Smooth muscle cell (in vitro differentiated cells): Measurements from ENCODE around the gene YEATS2. TPM values are rescaled to one million over a fixed set of nuclear protein-coding genes. Genes with fewer than 3 reads are reported as not detected.

Experiments used
- DNase-seq: peaks from one replicate; lab custom pipeline; 2025; ENCODE audit not compliant: unreplicated experiment; lab: John Stamatoyannopoulos, UW
- H2AFZ ChIP-seq: fragments of 200-600 bp; sonication (generic); 2 replicates; pipeline ENCODE4 v1.6.0; 2016; ENCODE audit warnings: antibody characterized with exemption, low read depth, mild to moderate bottlenecking
- H3F3A ChIP-seq: fragments of 200-600 bp; sonication (generic); 2 replicates; pipeline ENCODE4 v1.6.0; 2017; ENCODE audit warnings: antibody characterized with exemption, low read depth
- H3K27ac ChIP-seq: fragments of 200-600 bp; sonication (generic); 2 replicates; pipeline ENCODE4 v1.5.1; 2016; ENCODE audit warnings: low read depth, mild to moderate bottlenecking
- H3K27me3 ChIP-seq: fragments of 200-600 bp; sonication (generic); 2 replicates; pipeline ENCODE4 v1.6.1; 2016; ENCODE audit warnings: low read depth, mild to moderate bottlenecking
- H3K36me3 ChIP-seq: fragments of 200-600 bp; sonication (generic); 2 replicates; pipeline ENCODE4 v1.5.1; 2016; ENCODE audit warnings: low read depth
- H3K4me1 ChIP-seq: fragments of 200-600 bp; sonication (generic); 2 replicates; pipeline ENCODE4 v1.5.1; 2016; ENCODE audit warnings: low read depth
- H3K4me2 ChIP-seq: fragments of 200-600 bp; sonication (generic); 2 replicates; pipeline ENCODE4 v1.6.0; 2016; ENCODE audit warnings: mild to moderate bottlenecking
- H3K4me3 ChIP-seq: fragments of 200-600 bp; sonication (generic); 2 replicates; pipeline ENCODE4 v1.5.1; 2016; ENCODE audit warnings: mild to moderate bottlenecking
- H3K79me2 ChIP-seq: fragments of 200-600 bp; sonication (generic); 2 replicates; pipeline ENCODE4 v1.6.0; 2016; ENCODE audit warnings: low read depth, mild to moderate bottlenecking
- H3K9ac ChIP-seq: fragments of 200-600 bp; sonication (generic); 2 replicates; pipeline ENCODE4 v1.6.0; 2016; ENCODE audit warnings: low read depth
- H3K9me3 ChIP-seq: fragments of 200-600 bp; sonication (generic); replicated peaks from 2 replicates; pipeline ENCODE4 v1.5.1; 2016; ENCODE audit warnings: low read depth
- H4K20me1 ChIP-seq: fragments of 200-600 bp; sonication (generic); 2 replicates; pipeline ENCODE4 v1.6.0; 2016; ENCODE audit warnings: low read depth
- WGBS: methylation state at CpG from one replicate; pipeline ENCODE4 v1.1.7; 2016; ENCODE audit warnings: low lambda C conversion rate; 5-methylcytosine and 5-hydroxymethylcytosine counted together
- polyA plus RNA-seq: library from polyadenylated mRNA; unstranded; fragments of >200 nt; fragmentation: Nextera tagmentation; extraction: Ambion mirVana; gene quantifications from 2 replicates; pipeline ENCODE4 v1.2.1, GENCODE V29; 2016
- total RNA-seq: library from RNA; depleted of rRNA; stranded (reverse); fragments of >200 nt; gene quantifications from 2 replicates; pipeline ENCODE4 v1.2.3, GENCODE V29; 2014
- TF ChIP-seq, protein P1 (sequence below): fragments of 200-600 bp; sonication (generic); IDR thresholded peaks from 2 replicates; pipeline ENCODE4 v1.5.1; 2017; ENCODE audit warnings: borderline replicate concordance, mild to moderate bottlenecking, antibody characterized with exemption; ENCODE audit not compliant: insufficient read depth, poor library complexity, severe bottlenecking

The YEATS2 gene
- total and polyA plus RNA-seq, 2 experiments from 2014 or later = 19.9 to 30.4 TPM

DNA sequence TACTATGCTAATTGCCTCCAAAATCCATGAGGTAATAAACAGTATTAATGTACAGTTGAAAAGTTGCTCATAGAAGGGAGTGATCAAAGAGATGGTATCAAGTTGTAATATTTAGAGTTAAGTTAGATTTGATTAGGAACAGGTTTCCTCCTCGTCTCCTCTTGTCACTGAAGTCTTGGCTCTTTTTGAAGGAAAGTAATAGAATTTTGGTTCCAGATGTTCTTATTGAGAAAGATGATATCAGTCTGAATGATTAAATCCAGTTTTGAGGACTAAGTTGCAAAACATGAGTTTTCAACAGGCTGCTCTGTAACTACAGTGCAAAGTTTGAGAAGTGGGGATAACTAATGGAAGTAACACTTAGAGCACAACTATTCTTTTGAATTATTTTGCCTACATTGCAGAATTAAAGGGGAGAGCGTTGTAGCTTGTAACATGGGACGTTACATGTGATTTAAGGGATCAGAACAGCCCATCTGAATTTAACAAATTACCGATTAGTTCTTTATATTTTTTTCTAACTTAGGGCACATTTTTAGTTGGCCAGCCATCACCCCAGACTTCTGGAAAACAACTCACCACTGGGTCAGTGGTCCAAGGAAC is 79.5 kb downstream of the YEATS2 start:
- Histone ChIP-seq H4K20me1 (peaks cover 9% of the 10 kb centered on the region), H3K9ac (no peak overlapping the region), H3K4me1 (no peaks in the 10 kb centered on the region), H3K4me3 (no peak overlapping the region), H3K27me3 (no peaks in the 10 kb centered on the region), H3K36me3 (peaks cover 22% of the 10 kb centered on the region), H2AFZ (no peak overlapping the region), H3K9me3 (no peaks in the 10 kb centered on the region), H3K27ac (no peak overlapping the region), H3K4me2 (no peak overlapping the region), H3F3A (no peaks in the 10 kb centered on the region), H3K79me2 (no peaks in the 10 kb centered on the region)
- DNase-seq = no peak
- TF ChIP-seq, protein P1, sequence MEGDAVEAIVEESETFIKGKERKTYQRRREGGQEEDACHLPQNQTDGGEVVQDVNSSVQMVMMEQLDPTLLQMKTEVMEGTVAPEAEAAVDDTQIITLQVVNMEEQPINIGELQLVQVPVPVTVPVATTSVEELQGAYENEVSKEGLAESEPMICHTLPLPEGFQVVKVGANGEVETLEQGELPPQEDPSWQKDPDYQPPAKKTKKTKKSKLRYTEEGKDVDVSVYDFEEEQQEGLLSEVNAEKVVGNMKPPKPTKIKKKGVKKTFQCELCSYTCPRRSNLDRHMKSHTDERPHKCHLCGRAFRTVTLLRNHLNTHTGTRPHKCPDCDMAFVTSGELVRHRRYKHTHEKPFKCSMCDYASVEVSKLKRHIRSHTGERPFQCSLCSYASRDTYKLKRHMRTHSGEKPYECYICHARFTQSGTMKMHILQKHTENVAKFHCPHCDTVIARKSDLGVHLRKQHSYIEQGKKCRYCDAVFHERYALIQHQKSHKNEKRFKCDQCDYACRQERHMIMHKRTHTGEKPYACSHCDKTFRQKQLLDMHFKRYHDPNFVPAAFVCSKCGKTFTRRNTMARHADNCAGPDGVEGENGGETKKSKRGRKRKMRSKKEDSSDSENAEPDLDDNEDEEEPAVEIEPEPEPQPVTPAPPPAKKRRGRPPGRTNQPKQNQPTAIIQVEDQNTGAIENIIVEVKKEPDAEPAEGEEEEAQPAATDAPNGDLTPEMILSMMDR = no peak
- 96% methylated on average over 4 of the region's 4 CpGs for WGBS

DNA sequence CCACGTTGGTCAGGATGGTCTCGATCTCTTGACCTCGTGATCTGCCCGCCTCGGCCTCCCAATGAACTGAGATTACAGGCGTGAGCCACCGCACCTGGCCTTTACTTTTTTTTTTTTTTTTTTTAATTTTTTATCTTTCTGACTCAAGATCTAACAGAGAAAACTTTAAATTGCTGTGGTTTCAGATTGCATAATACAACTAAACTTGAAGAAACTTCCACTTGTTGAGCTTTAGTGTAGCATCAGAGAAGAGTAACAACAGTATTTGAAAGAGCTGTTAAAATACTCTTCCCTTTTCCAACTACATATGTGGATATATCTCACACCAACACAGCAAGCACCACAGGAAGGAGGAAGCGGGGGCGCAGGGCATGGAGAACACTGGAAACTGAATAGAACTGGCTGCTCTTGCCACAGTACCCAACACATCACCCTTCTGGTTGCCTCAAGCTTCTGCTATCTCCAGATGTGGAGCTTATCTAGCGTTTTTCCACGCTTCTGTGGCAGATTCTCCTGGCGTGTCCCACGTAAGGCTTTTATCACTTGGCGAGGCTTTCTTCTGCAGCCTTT is 82.4 kb downstream of the YEATS2 start:
- no peak overlapping the region for H2AFZ ChIP-seq
- no peak overlapping the region for H3K27ac ChIP-seq
- H3K9ac ChIP-seq = no peak overlapping the region
- H4K20me1 ChIP-seq = peaks cover 26% of the 10 kb centered on the region
- H3K4me2 ChIP-seq = no peak overlapping the region
- no peak overlapping the region for H3K4me3 ChIP-seq
- no peaks in the 10 kb centered on the region for H3K27me3 ChIP-seq
- TF ChIP-seq, protein P1 = no peak
- 93% methylated on average over 14 of the region's 14 CpGs for WGBS
- H3K36me3 ChIP-seq = peaks cover 33% of the 10 kb centered on the region
- no peaks in the 10 kb centered on the region for H3K4me1 ChIP-seq
- no peaks in the 10 kb centered on the region for H3K9me3 ChIP-seq
- H3K79me2 ChIP-seq = peaks cover 4% of the 10 kb centered on the region
- H3F3A ChIP-seq = no peaks in the 10 kb centered on the region
- DNase-seq = no peak

DNA sequence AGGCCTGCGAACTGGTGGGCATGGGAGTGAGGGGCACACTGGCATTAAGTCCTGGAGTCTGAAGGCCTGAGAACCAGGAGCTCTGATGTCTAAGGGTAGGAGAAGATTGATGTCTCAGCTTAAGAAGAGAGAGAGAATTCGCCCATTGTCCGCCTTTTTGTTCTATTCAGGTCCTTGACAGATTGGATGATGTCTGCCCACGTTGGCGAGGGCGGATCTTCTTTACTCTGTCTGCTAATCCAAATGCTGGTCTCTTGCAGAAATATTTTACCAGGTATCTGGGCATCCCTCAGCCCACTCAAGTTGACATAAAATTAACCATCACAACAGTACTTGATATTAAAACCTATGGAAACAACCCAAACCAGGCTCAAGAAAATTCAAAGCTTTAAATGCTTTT is 83.6 kb downstream of the YEATS2 start:
- Histone ChIP-seq H3K9me3 (no peaks in the 10 kb centered on the region), H3K79me2 (peaks cover 4% of the 10 kb centered on the region), H4K20me1 (peaks cover 28% of the 10 kb centered on the region), H2AFZ (no peak overlapping the region), H3K9ac (no peak overlapping the region), H3F3A (no peaks in the 10 kb centered on the region), H3K36me3 (peaks cover 33% of the 10 kb centered on the region), H3K4me2 (no peak overlapping the region), H3K27ac (no peak overlapping the region), H3K27me3 (no peaks in the 10 kb centered on the region), H3K4me1 (no peaks in the 10 kb centered on the region), H3K4me3 (no peak overlapping the region)
- 97% methylated on average over 6 of the region's 6 CpGs for whole genome bisulfite sequencing
- TF ChIP-seq, protein P1 = no peak
- no peak for DNase-seq
